ENCODE data around the gene TNIK.
"Not testable (repeated sequence)": the region's sequence is repeated elsewhere in the genome, so short reads cannot be mapped to it uniquely, and the experiment has no call there.

The TNIK gene

GRCh38 chr3:171428892-171429291 is 31.3 kb downstream of the TNIK start:
- H3K36me3 Mint-ChIP-seq (ENCODE audit: low read depth), result peaks cover 10% of the 10 kb centered on the region
- no peaks in the 10 kb centered on the region for H3K27me3 Mint-ChIP-seq (ENCODE audit: low read depth)
- H3K4me1 Mint-ChIP-seq (ENCODE audit: low read depth), result peaks cover 3% of the 10 kb centered on the region
- H3K27ac Mint-ChIP-seq, result no peak overlapping the region
- H3K4me3 Mint-ChIP-seq, result no peak overlapping the region
- peaks cover 3% of the 10 kb centered on the region for H3K9me3 Mint-ChIP-seq

GRCh38 chr3:171428321-171428787 is 31.9 kb downstream of the TNIK start:
- Mint-ChIP-seq H3K9me3 (peaks cover 3% of the 10 kb centered on the region), H3K4me3 (no peak overlapping the region), H3K27ac (no peak overlapping the region), H3K27me3 (ENCODE audit: low read depth) (no peaks in the 10 kb centered on the region), H3K4me1 (ENCODE audit: low read depth) (peaks cover 3% of the 10 kb centered on the region), H3K36me3 (ENCODE audit: low read depth) (peaks cover 10% of the 10 kb centered on the region)

- H3K27ac Mint-ChIP-seq, result no peak overlapping the region
- H3K4me3 Mint-ChIP-seq, result no peak overlapping the region
- H3K36me3 Mint-ChIP-seq (ENCODE audit: low read depth), result peaks cover 10% of the 10 kb centered on the region
- H3K4me1 Mint-ChIP-seq (ENCODE audit: low read depth), result peaks cover 3% of the 10 kb centered on the region
- H3K27me3 Mint-ChIP-seq (ENCODE audit: low read depth), result no peaks in the 10 kb centered on the region
- peaks cover 3% of the 10 kb centered on the region for H3K9me3 Mint-ChIP-seq
Observed at GRCh38 chr3:171427771-171428320, 32.4 kb downstream of the TNIK start.

- not testable (repeated sequence) for H3K4me1 Mint-ChIP-seq (ENCODE audit: low read depth); H3K27ac Mint-ChIP-seq; H3K4me3 Mint-ChIP-seq; H3K27me3 Mint-ChIP-seq (ENCODE audit: low read depth); H3K9me3 Mint-ChIP-seq
- peaks cover 11% of the 10 kb centered on the region for H3K36me3 Mint-ChIP-seq (ENCODE audit: low read depth)
Observed at GRCh38 chr3:171424063-171424462, 36.1 kb downstream of the TNIK start.

- not testable (repeated sequence) for H3K27me3 Mint-ChIP-seq (ENCODE audit: low read depth); H3K4me3 Mint-ChIP-seq; H3K4me1 Mint-ChIP-seq (ENCODE audit: low read depth); H3K9me3 Mint-ChIP-seq; H3K27ac Mint-ChIP-seq
- H3K36me3 Mint-ChIP-seq (ENCODE audit: low read depth), result peaks cover 14% of the 10 kb centered on the region
Observed at GRCh38 chr3:171422855-171423254, 37.4 kb downstream of the TNIK start.

- H3K9me3 Mint-ChIP-seq, result no peaks in the 10 kb centered on the region
- no peak overlapping the region for H3K27ac Mint-ChIP-seq
- H3K4me3 Mint-ChIP-seq, result no peak overlapping the region
- H3K36me3 Mint-ChIP-seq (ENCODE audit: low read depth), result peaks cover 11% of the 10 kb centered on the region
- no peaks in the 10 kb centered on the region for H3K4me1 Mint-ChIP-seq (ENCODE audit: low read depth)
- H3K27me3 Mint-ChIP-seq (ENCODE audit: low read depth), result no peaks in the 10 kb centered on the region
Observed at GRCh38 chr3:171420667-171421066, 39.5 kb downstream of the TNIK start.

- Mint-ChIP-seq H3K27ac (no peak overlapping the region), H3K9me3 (no peaks in the 10 kb centered on the region), H3K4me1 (ENCODE audit: low read depth) (peaks cover 1% of the 10 kb centered on the region), H3K4me3 (no peak overlapping the region), H3K36me3 (ENCODE audit: low read depth) (peaks cover 10% of the 10 kb centered on the region), H3K27me3 (ENCODE audit: low read depth) (no peaks in the 10 kb centered on the region)
Observed at GRCh38 chr3:171419457-171419856, 40.7 kb downstream of the TNIK start.

- no peaks in the 10 kb centered on the region for H3K27me3 Mint-ChIP-seq (ENCODE audit: low read depth)
- peaks cover 4% of the 10 kb centered on the region for H3K36me3 Mint-ChIP-seq (ENCODE audit: low read depth)
- no peak overlapping the region for H3K4me3 Mint-ChIP-seq
- H3K4me1 Mint-ChIP-seq (ENCODE audit: low read depth), result peaks cover 4% of the 10 kb centered on the region
- H3K9me3 Mint-ChIP-seq, result no peaks in the 10 kb centered on the region
- H3K27ac Mint-ChIP-seq, result no peak overlapping the region
Observed at GRCh38 chr3:171417813-171418212, 42.4 kb downstream of the TNIK start.

GRCh38 chr3:171417137-171417536 is 43.1 kb downstream of the TNIK start:
- Mint-ChIP-seq H3K4me3 (no peak overlapping the region), H3K27me3 (ENCODE audit: low read depth) (no peaks in the 10 kb centered on the region)

GRCh38 chr3:171416666-171417065 is 43.5 kb downstream of the TNIK start:
- peaks cover 6% of the 10 kb centered on the region for H3K4me1 Mint-ChIP-seq (ENCODE audit: low read depth)
- H3K36me3 Mint-ChIP-seq (ENCODE audit: low read depth), result peaks cover 4% of the 10 kb centered on the region
- H3K4me3 Mint-ChIP-seq, result no peak overlapping the region
- H3K9me3 Mint-ChIP-seq, result no peaks in the 10 kb centered on the region
- no peak overlapping the region for H3K27ac Mint-ChIP-seq
- H3K27me3 Mint-ChIP-seq (ENCODE audit: low read depth), result no peaks in the 10 kb centered on the region

More at GRCh38 chr3:171417137-171417536, 43.1 kb downstream of the TNIK start:
- H3K36me3 Mint-ChIP-seq (ENCODE audit: low read depth), result peaks cover 4% of the 10 kb centered on the region
- peaks cover 4% of the 10 kb centered on the region for H3K4me1 Mint-ChIP-seq (ENCODE audit: low read depth)
- H3K9me3 Mint-ChIP-seq, result no peaks in the 10 kb centered on the region
- no peak overlapping the region for H3K27ac Mint-ChIP-seq

- H3K27ac Mint-ChIP-seq, result no peak overlapping the region
- peaks cover 6% of the 10 kb centered on the region for H3K4me1 Mint-ChIP-seq (ENCODE audit: low read depth)
- peaks cover 3% of the 10 kb centered on the region for H3K36me3 Mint-ChIP-seq (ENCODE audit: low read depth)
- no peaks in the 10 kb centered on the region for H3K9me3 Mint-ChIP-seq
- H3K27me3 Mint-ChIP-seq (ENCODE audit: low read depth), result no peaks in the 10 kb centered on the region
- no peak overlapping the region for H3K4me3 Mint-ChIP-seq
Observed at GRCh38 chr3:171416061-171416460, 44.1 kb downstream of the TNIK start.

- no peaks in the 10 kb centered on the region for H3K9me3 Mint-ChIP-seq
Observed at GRCh38 chr3:171415070-171415469, 45.1 kb downstream of the TNIK start.

GRCh38 chr3:171412473-171412872 is 47.7 kb downstream of the TNIK start:
- H3K36me3 Mint-ChIP-seq (ENCODE audit: low read depth), result peaks cover 2% of the 10 kb centered on the region
- H3K27ac Mint-ChIP-seq, result no peak overlapping the region
- H3K4me1 Mint-ChIP-seq (ENCODE audit: low read depth), result peaks cover 10% of the 10 kb centered on the region
- H3K4me3 Mint-ChIP-seq, result no peak overlapping the region
- no peaks in the 10 kb centered on the region for H3K27me3 Mint-ChIP-seq (ENCODE audit: low read depth)
- no peaks in the 10 kb centered on the region for H3K9me3 Mint-ChIP-seq

More at GRCh38 chr3:171415070-171415469, 45.1 kb downstream of the TNIK start:
- H3K4me1 Mint-ChIP-seq (ENCODE audit: low read depth), result peaks cover 6% of the 10 kb centered on the region
- no peak overlapping the region for H3K27ac Mint-ChIP-seq
- peaks cover 3% of the 10 kb centered on the region for H3K36me3 Mint-ChIP-seq (ENCODE audit: low read depth)
- H3K4me3 Mint-ChIP-seq, result no peak overlapping the region
- H3K27me3 Mint-ChIP-seq (ENCODE audit: low read depth), result no peaks in the 10 kb centered on the region

GRCh38 chr3:171412054-171412453 is 48.2 kb downstream of the TNIK start:
- H3K36me3 Mint-ChIP-seq (ENCODE audit: low read depth), result peaks cover 2% of the 10 kb centered on the region
- no peaks in the 10 kb centered on the region for H3K27me3 Mint-ChIP-seq (ENCODE audit: low read depth)
- peaks cover 10% of the 10 kb centered on the region for H3K4me1 Mint-ChIP-seq (ENCODE audit: low read depth)
- H3K27ac Mint-ChIP-seq, result no peak overlapping the region
- no peak overlapping the region for H3K4me3 Mint-ChIP-seq
- H3K9me3 Mint-ChIP-seq, result no peaks in the 10 kb centered on the region

- no peak overlapping the region for H3K27ac Mint-ChIP-seq
- peaks cover 6% of the 10 kb centered on the region for H3K36me3 Mint-ChIP-seq (ENCODE audit: low read depth)
- H3K4me1 Mint-ChIP-seq (ENCODE audit: low read depth), result peaks cover 10% of the 10 kb centered on the region
- no peaks in the 10 kb centered on the region for H3K9me3 Mint-ChIP-seq
- no peak overlapping the region for H3K4me3 Mint-ChIP-seq
- no peaks in the 10 kb centered on the region for H3K27me3 Mint-ChIP-seq (ENCODE audit: low read depth)
Observed at GRCh38 chr3:171410186-171410585, 50.0 kb downstream of the TNIK start.

- peaks cover 9% of the 10 kb centered on the region for H3K36me3 Mint-ChIP-seq (ENCODE audit: low read depth)
- H3K4me1 Mint-ChIP-seq (ENCODE audit: low read depth), result peaks cover 5% of the 10 kb centered on the region
- no peak overlapping the region for H3K27ac Mint-ChIP-seq
- no peak overlapping the region for H3K4me3 Mint-ChIP-seq
- no peaks in the 10 kb centered on the region for H3K9me3 Mint-ChIP-seq
- H3K27me3 Mint-ChIP-seq (ENCODE audit: low read depth), result no peaks in the 10 kb centered on the region
Observed at GRCh38 chr3:171407759-171408158, 52.4 kb downstream of the TNIK start.
